GM23338 (cell line): Measurements from ENCODE around the gene NLRP5. TPM values are rescaled to one million over a fixed set of nuclear protein-coding genes. Genes with fewer than 3 reads are reported as not detected.

Source experiments
- ATAC-seq: fragments of 200-7000 bp; cut with Tn5 transposase; 3 replicates; pipeline ENCODE4 v1.9.1; 2020
- DNase-seq: peaks from one replicate; pipeline ENCODE4 v3.0.0-alpha.2; 2015; ENCODE audit warnings: low spot score
- H2AFZ ChIP-seq: fragments of 200-600 bp; sonication (generic); 2 replicates; pipeline ENCODE4 v1.8.0; 2016; ENCODE audit warnings: antibody characterized with exemption, mild to moderate bottlenecking, moderate library complexity
- H3F3A ChIP-seq: fragments of 200-600 bp; sonication (generic); replicated peaks from 2 replicates; pipeline ENCODE4 v1.8.0; 2017; ENCODE audit warnings: antibody characterized with exemption, mixed run types, low read depth
- H3K27ac ChIP-seq: fragments of 200-600 bp; sonication (generic); 2 replicates; pipeline ENCODE4 v1.6.1; 2016; ENCODE audit warnings: low read depth
- H3K27me3 ChIP-seq: fragments of 200-600 bp; sonication (generic); 2 replicates; pipeline ENCODE4 v1.8.0; 2016; ENCODE audit warnings: mild to moderate bottlenecking, mixed run types, moderate library complexity; ENCODE audit not compliant: insufficient read depth
- H3K36me3 ChIP-seq: fragments of 200-600 bp; sonication (generic); 2 replicates; pipeline ENCODE4 v1.8.0; 2016; ENCODE audit warnings: mild to moderate bottlenecking; ENCODE audit not compliant: insufficient read depth
- H3K4me1 ChIP-seq: fragments of 200-600 bp; sonication (generic); 2 replicates; pipeline ENCODE4 v1.8.0; 2016; ENCODE audit warnings: mild to moderate bottlenecking, moderate library complexity; ENCODE audit not compliant: insufficient read depth
- H3K4me2 ChIP-seq: fragments of 200-600 bp; sonication (generic); 2 replicates; pipeline ENCODE4 v1.7.1; 2017; ENCODE audit warnings: mixed run types
- H3K4me3 ChIP-seq: fragments of 200-600 bp; sonication (generic); 2 replicates; pipeline ENCODE4 v1.6.1; 2016; ENCODE audit warnings: mixed run types
- H3K79me2 ChIP-seq: fragments of 200-600 bp; sonication (generic); replicated peaks from 2 replicates; pipeline ENCODE4 v1.8.0; 2017; ENCODE audit warnings: mild to moderate bottlenecking; ENCODE audit not compliant: insufficient read depth
- H3K9me2 ChIP-seq: fragments of 200-600 bp; sonication (generic); 2 replicates; pipeline ENCODE4 v1.8.0; 2017; ENCODE audit not compliant: insufficient read depth
- H4K20me1 ChIP-seq: fragments of 200-600 bp; sonication (generic); replicated peaks from 2 replicates; pipeline ENCODE4 v1.8.0; 2017; ENCODE audit warnings: mild to moderate bottlenecking; ENCODE audit not compliant: insufficient read depth
- H3K27ac Mint-ChIP-seq: 2 replicates; pipeline ENCODE4 v1.8.0; 2020; ENCODE audit warnings: inconsistent platforms, mild to moderate bottlenecking, moderate library complexity, mixed read lengths
- H3K27me3 Mint-ChIP-seq: 3 replicates; pipeline ENCODE4 v1.8.0; 2022; ENCODE audit warnings: low read depth, mild to moderate bottlenecking, moderate library complexity, mixed read lengths, inconsistent platforms; ENCODE audit not compliant: insufficient read depth, poor library complexity
- H3K36me3 Mint-ChIP-seq: 3 replicates; pipeline ENCODE4 v1.8.0; 2021; ENCODE audit warnings: low read depth, mild to moderate bottlenecking, inconsistent platforms, moderate library complexity, mixed read lengths
- H3K4me1 Mint-ChIP-seq: 3 replicates; pipeline ENCODE4 v1.8.0; 2020; ENCODE audit warnings: mild to moderate bottlenecking, inconsistent platforms, mixed read lengths
- H3K4me3 Mint-ChIP-seq: 3 replicates; pipeline ENCODE4 v1.8.0; 2021; ENCODE audit warnings: moderate library complexity, mild to moderate bottlenecking, inconsistent platforms, mixed read lengths
- H3K9me3 Mint-ChIP-seq: 3 replicates; pipeline ENCODE4 v1.8.0; 2020; ENCODE audit warnings: moderate library complexity, mild to moderate bottlenecking, inconsistent platforms, mixed read lengths
- EZH2phosphoT487 ChIP-seq: fragments of 200-600 bp; sonication (generic); IDR thresholded peaks from one replicate; pipeline ENCODE4 v1.8.1; 2018; ENCODE audit warnings: antibody characterized with exemption; ENCODE audit not compliant: unreplicated experiment
- NANOG ChIP-seq: IDR thresholded peaks from 2 replicates; pipeline ENCODE4 v1.6.1; 2016; ENCODE audit warnings: antibody characterized with exemption, borderline replicate concordance
- POLR2AphosphoS5 ChIP-seq: IDR thresholded peaks from 2 replicates; pipeline ENCODE4 v1.6.1; 2016; ENCODE audit warnings: antibody characterized with exemption, low read depth
- ZNF114 ChIP-seq: fragments of 250-450 bp; sonication (Bioruptor Pico); IDR thresholded peaks from 2 replicates; pipeline ENCODE4 v1.5.0; 2020; ENCODE audit warnings: mild to moderate bottlenecking, moderate library complexity
- polyA plus RNA-seq: library from polyadenylated mRNA; unstranded; fragments of >200 nt; fragmentation: Nextera tagmentation; extraction: Ambion mirVana; gene quantifications from 2 replicates; pipeline ENCODE4 v1.2.1, GENCODE V29; 2016
- small RNA-seq: library from RNA; depleted of rRNA; stranded (forward); fragments of <200 nt; gene quantifications from one replicate; pipeline ENCODE3, GENCODE V24; 2014; ENCODE audit warnings: low replicate concordance
- total RNA-seq: library from RNA; depleted of rRNA; stranded (reverse); fragments of >200 nt; shearing (Covaris generic); gene quantifications from 2 replicates; pipeline ENCODE4 v1.2.3, GENCODE V29; 2014; rRNA removed

Gene NLRP5
- total and polyA plus RNA-seq, 2 experiments from 2014 or later, result not detected

DNA sequence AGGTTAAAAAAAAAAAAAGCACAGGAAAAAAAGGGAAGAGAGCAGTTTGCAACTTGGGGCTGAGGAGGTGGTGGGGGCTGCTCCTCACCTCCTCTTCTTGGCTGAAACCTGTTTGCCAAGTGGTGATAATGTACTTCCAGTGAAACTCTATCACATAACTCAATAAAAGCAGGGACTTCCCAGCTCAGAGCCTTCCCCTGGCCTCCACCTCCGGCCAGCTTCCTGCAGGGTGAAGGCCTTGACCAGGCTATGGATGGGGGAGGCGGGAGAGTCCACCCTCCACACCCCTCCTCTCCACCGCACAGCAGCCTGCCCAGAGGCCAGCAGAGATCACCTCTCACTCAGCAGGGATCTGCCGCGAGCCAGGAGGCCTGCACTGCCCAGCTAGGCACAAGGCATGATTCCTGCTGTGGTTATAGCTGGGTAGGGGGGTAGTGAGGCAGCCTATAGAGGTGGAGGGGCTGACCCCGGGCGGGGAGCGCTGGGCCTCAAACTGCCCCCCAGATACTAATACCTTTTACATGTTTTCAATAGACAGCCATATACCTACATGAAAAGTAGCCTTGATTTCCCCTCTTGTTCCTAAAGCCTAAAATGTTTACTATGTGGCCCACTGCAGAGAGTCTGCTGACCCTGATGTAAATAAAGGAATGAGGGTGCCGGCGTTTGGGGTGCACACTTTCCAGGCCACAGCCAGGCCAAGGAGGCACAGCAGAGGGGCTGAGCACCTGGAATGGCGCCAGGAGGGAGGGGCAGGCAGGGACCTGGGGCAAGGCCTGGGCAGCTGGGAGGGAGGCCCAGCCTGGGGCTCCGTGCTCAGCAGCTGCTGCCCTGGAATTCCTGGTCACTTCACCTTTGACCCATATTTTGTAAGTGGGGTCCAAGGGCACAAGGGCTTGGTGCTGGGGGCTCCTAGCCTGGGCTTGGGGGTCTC, 124.2 kb downstream of the NLRP5 start:
- no peaks in the 10 kb centered on the region for H3K27me3 ChIP-seq
- Mint-ChIP-seq H3K27ac (peak overlapping the region; percentile 74; the same call in 1 of the 2 replicates), H3K36me3 (peaks cover 4% of the 10 kb centered on the region; the same call in 1 of the 3 replicates), H3K4me3 (0 out of 3 replicates have a peak overlapping the region, but pooled peaks have one; percentile 19), H3K27me3 (peaks cover 45% of the 10 kb centered on the region), H3K4me1 (peaks cover 78% of the 10 kb centered on the region), H3K9me3 (no peaks in the 10 kb centered on the region; the same call in 2 of the 3 replicates)
- no peaks in the 10 kb centered on the region for H3F3A ChIP-seq
- no peak overlapping the region for H2AFZ ChIP-seq
- H3K9me2 ChIP-seq, result no peaks in the 10 kb centered on the region
- DNase-seq (no peak), ATAC-seq (peak; percentile 19)
- no peaks in the 10 kb centered on the region for H3K36me3 ChIP-seq
- H3K4me3 ChIP-seq, result no peak overlapping the region
- peaks cover 96% of the 10 kb centered on the region for H3K79me2 ChIP-seq
- H4K20me1 ChIP-seq, result peaks cover 59% of the 10 kb centered on the region
- H3K4me1 ChIP-seq, result peaks cover 62% of the 10 kb centered on the region
- peak overlapping the region; percentile 60; the same call in 1 of the 2 replicates for H3K4me2 ChIP-seq
- no peak for TF ChIP-seq POLR2AphosphoS5
- TF ChIP-seq EZH2phosphoT487, result no peak
- TF ChIP-seq NANOG, result no peak
- no peak for TF ChIP-seq ZNF114
- peak overlapping the region; percentile 59; the same call in 1 of the 2 replicates for H3K27ac ChIP-seq

Small RNAs within 50 kb of the gene (small RNA-seq; reads per million reads assigned to genes)
- not detected for gene RF00019

Other genes with a start within 250 kb of the NLRP5 start
- gene NLRP9, start 248.4 kb upstream of the NLRP5 start, total RNA-seq, result not detected in 2 replicates
- gene NLRP9, start 248.4 kb upstream of the NLRP5 start, polyA plus RNA-seq, result not detected in 2 replicates
- not detected in 2 replicates for gene RFPL4A, start 227.7 kb upstream of the NLRP5 start, total RNA-seq
- not detected in 2 replicates for gene RFPL4A, start 227.7 kb upstream of the NLRP5 start, polyA plus RNA-seq
- not detected in 2 replicates for gene RFPL4AL1, start 217.7 kb upstream of the NLRP5 start, total RNA-seq
- not detected in 2 replicates for gene RFPL4AL1, start 217.7 kb upstream of the NLRP5 start, polyA plus RNA-seq
- not detected in 2 replicates for gene NLRP11, start 154.8 kb upstream of the NLRP5 start, total RNA-seq
- not detected in 2 replicates for gene NLRP11, start 154.8 kb upstream of the NLRP5 start, polyA plus RNA-seq
- 0.19 TPM in 1 of 2 replicates, not detected in the other for gene NLRP4, start 150.2 kb upstream of the NLRP5 start, total RNA-seq
- not detected in 2 replicates for gene NLRP4, start 150.2 kb upstream of the NLRP5 start, polyA plus RNA-seq
- gene NLRP13, start 54.4 kb upstream of the NLRP5 start, total RNA-seq, result not detected in 2 replicates
- gene NLRP13, start 54.4 kb upstream of the NLRP5 start, polyA plus RNA-seq, result not detected in 2 replicates
- gene NLRP8, start 38.9 kb upstream of the NLRP5 start, total RNA-seq, result not detected in 2 replicates
- not detected in 2 replicates for gene NLRP8, start 38.9 kb upstream of the NLRP5 start, polyA plus RNA-seq
- 35.3 and 44.6 TPM in 2 replicates for gene ZNF787, start 134.5 kb downstream of the NLRP5 start, total RNA-seq
- gene ZNF787, start 134.5 kb downstream of the NLRP5 start, polyA plus RNA-seq, result 12.5 and 15.9 TPM in 2 replicates
- gene ZNF444, start 154.5 kb downstream of the NLRP5 start, total RNA-seq, result 58.5 and 60.5 TPM in 2 replicates
- 23.6 and 25.1 TPM in 2 replicates for gene ZNF444, start 154.5 kb downstream of the NLRP5 start, polyA plus RNA-seq
- not detected in 2 replicates for gene GALP, start 189.2 kb downstream of the NLRP5 start, total RNA-seq
- not detected in 2 replicates for gene GALP, start 189.2 kb downstream of the NLRP5 start, polyA plus RNA-seq
- gene ZSCAN5B, start 211.0 kb downstream of the NLRP5 start, total RNA-seq, result 0.10 TPM in 1 of 2 replicates, not detected in the other
- not detected in 2 replicates for gene ZSCAN5B, start 211.0 kb downstream of the NLRP5 start, polyA plus RNA-seq
- gene ZSCAN5C, start 215.5 kb downstream of the NLRP5 start, total RNA-seq, result not detected in 2 replicates
- gene ZSCAN5C, start 215.5 kb downstream of the NLRP5 start, polyA plus RNA-seq, result not detected in 2 replicates